Neural cell (in vitro differentiated cells): Measurements from ENCODE around the gene DUSP7. TPM values are rescaled to one million over a fixed set of nuclear protein-coding genes. Genes with fewer than 3 reads are reported as not detected.
A peak's percentile ranks its signal among the peaks of the same experiment; 100 is the strongest.

Source experiments
- H2AFZ ChIP-seq: fragments of 200-600, 300-800 bp; sonication (generic), shearing (Covaris generic); 2 replicates; pipeline ENCODE4 v1.6.0; 2014; ENCODE audit warnings: low read depth, mild to moderate bottlenecking, antibody characterized with exemption, low read length, moderate library complexity
- H3F3A ChIP-seq: fragments of 200-600 bp; shearing (Covaris generic); 2 replicates; pipeline ENCODE4 v1.6.1; 2016; ENCODE audit warnings: mild to moderate bottlenecking, moderate library complexity, mixed read lengths, antibody characterized with exemption, low read length; ENCODE audit not compliant: insufficient read depth, poor library complexity, severe bottlenecking
- H3K27ac ChIP-seq: fragments of 200-600, 300-800 bp; sonication (generic), shearing (Covaris generic); 2 replicates; pipeline ENCODE4 v1.5.1; 2014; ENCODE audit warnings: mild to moderate bottlenecking, low read length, moderate library complexity
- H3K27me3 ChIP-seq: fragments of 300-800, 200-600 bp; sonication (generic), shearing (Covaris generic); 2 replicates; pipeline ENCODE4 v1.6.0; 2014; ENCODE audit warnings: mild to moderate bottlenecking, low read depth, low read length, moderate library complexity; ENCODE audit not compliant: insufficient read depth
- H3K36me3 ChIP-seq: fragments of 300-800, 200-600 bp; sonication (generic), shearing (Covaris generic); 2 replicates; pipeline ENCODE4 v1.5.1; 2014; ENCODE audit warnings: mild to moderate bottlenecking, antibody characterized with exemption, low read length, moderate library complexity; ENCODE audit not compliant: insufficient read depth
- H3K4me2 ChIP-seq: fragments of 300-800, 200-600 bp; sonication (generic), shearing (Covaris generic); 2 replicates; pipeline ENCODE4 v1.6.0; 2014; ENCODE audit warnings: mild to moderate bottlenecking, low read length
- H3K4me3 ChIP-seq: fragments of 300-800, 200-600 bp; sonication (generic), shearing (Covaris generic); 2 replicates; pipeline ENCODE4 v1.5.1; 2014; ENCODE audit warnings: mild to moderate bottlenecking, low read length, moderate library complexity
- H3K79me2 ChIP-seq: fragments of 200-600 bp; shearing (Covaris generic); replicated peaks from 2 replicates; pipeline ENCODE4 v1.6.0; 2014; ENCODE audit warnings: mild to moderate bottlenecking, low read length, moderate library complexity; ENCODE audit not compliant: insufficient read depth
- H3K9ac ChIP-seq: fragments of 300-800, 200-600 bp; sonication (generic), shearing (Covaris generic); 2 replicates; pipeline ENCODE4 v1.6.1; 2016; ENCODE audit warnings: mild to moderate bottlenecking, low read length, mixed read lengths
- H3K9me2 ChIP-seq: fragments of 200-600 bp; shearing (Covaris generic); 2 replicates; pipeline ENCODE4 v1.6.1; 2016; ENCODE audit warnings: mild to moderate bottlenecking, low read length, mixed read lengths; ENCODE audit not compliant: insufficient read depth
- H3K9me3 ChIP-seq: fragments of 200-600, 300-800 bp; sonication (generic), shearing (Covaris generic); 2 replicates; pipeline ENCODE4 v1.6.1; 2016; ENCODE audit warnings: mild to moderate bottlenecking, mixed run types, low read length, moderate library complexity, mixed read lengths
- H4K20me1 ChIP-seq: fragments of 200-600 bp; shearing (Covaris generic); 2 replicates; pipeline ENCODE4 v1.6.1; 2016; ENCODE audit warnings: mild to moderate bottlenecking, mixed run types; ENCODE audit not compliant: insufficient read depth
- CTCF ChIP-seq: fragments of 450-650 bp; IDR thresholded peaks from 2 replicates; pipeline ENCODE4 v1.5.1; 2014; ENCODE audit warnings: antibody characterized with exemption, mild to moderate bottlenecking, moderate library complexity; ENCODE audit not compliant: poor library complexity, severe bottlenecking
- EP300 ChIP-seq: fragments of 450-650 bp; conservative IDR thresholded peaks from 2 replicates; pipeline ENCODE4 v1.6.1; 2014; ENCODE audit warnings: antibody characterized with exemption, mild to moderate bottlenecking, moderate library complexity; ENCODE audit not compliant: poor library complexity, severe bottlenecking
- EZH2 ChIP-seq: fragments of 200-600, 300-800 bp; shearing (Covaris generic), sonication (generic); IDR thresholded peaks from 2 replicates; pipeline ENCODE4 v1.6.1; 2014; ENCODE audit warnings: antibody characterized with exemption, low read length, borderline replicate concordance, mild to moderate bottlenecking; ENCODE audit not compliant: insufficient read depth, poor library complexity, severe bottlenecking
- MXI1 ChIP-seq: fragments of 450-650 bp; conservative IDR thresholded peaks from 2 replicates; pipeline ENCODE4 v1.6.1; 2014; ENCODE audit warnings: antibody characterized with exemption, mild to moderate bottlenecking; ENCODE audit not compliant: poor library complexity, severe bottlenecking
- POLR2AphosphoS5 ChIP-seq: IDR thresholded peaks from 2 replicates; pipeline ENCODE4 v1.6.1; 2012
- RAD21 ChIP-seq: fragments of 450-650 bp; conservative IDR thresholded peaks from 2 replicates; pipeline ENCODE4 v1.6.1; 2014; ENCODE audit warnings: antibody characterized with exemption, mild to moderate bottlenecking, moderate library complexity
- REST ChIP-seq: IDR thresholded peaks from 2 replicates; pipeline ENCODE4 v1.6.1; 2012; ENCODE audit warnings: borderline replicate concordance
- SMC3 ChIP-seq: fragments of 450-650 bp; conservative IDR thresholded peaks from 2 replicates; pipeline ENCODE4 v1.6.1; 2014; ENCODE audit warnings: antibody characterized with exemption, mild to moderate bottlenecking, moderate library complexity; ENCODE audit not compliant: poor library complexity
- polyA plus RNA-seq: library from polyadenylated mRNA; depleted of rRNA; stranded (reverse); fragments of >200 nt; gene quantifications from 2 replicates; pipeline ENCODE4 v1.2.3, GENCODE V29; 2014

The DUSP7 gene
- polyA plus RNA-seq, 1 donor from 2014 or later, result 8.5 TPM

- H3K9ac ChIP-seq, result peak overlapping the region; percentile 76
- TF ChIP-seq EP300 (no peak), POLR2AphosphoS5 (peak; percentile 23), RAD21 (peak; percentile 46), MXI1 (peak; percentile 77), EZH2 (no peak), CTCF (no peak), SMC3 (peak; percentile 18), REST (no peak)
- no peaks in the 10 kb centered on the region for H3K27me3 ChIP-seq
- H3K27ac ChIP-seq, result peak overlapping the region; percentile 45
- no peak overlapping the region for H2AFZ ChIP-seq
- H3K4me2 ChIP-seq, result peak overlapping the region; percentile 82
- peaks cover 9% of the 10 kb centered on the region for H3K79me2 ChIP-seq
- no peaks in the 10 kb centered on the region for H3K9me3 ChIP-seq
- H4K20me1 ChIP-seq, result no peaks in the 10 kb centered on the region
- peak overlapping the region; percentile 90 for H3K4me3 ChIP-seq
- H3K36me3 ChIP-seq, result no peaks in the 10 kb centered on the region
- no peaks in the 10 kb centered on the region for H3F3A ChIP-seq
- no peaks in the 10 kb centered on the region for H3K9me2 ChIP-seq
Observed at GRCh38 chr3:52055537-52056351, 627 bp downstream of the DUSP7 start.

GRCh38 chr3:52054661-52055511 is 1.5 kb downstream of the DUSP7 start:
- no peaks in the 10 kb centered on the region for H3K27me3 ChIP-seq
- H3K79me2 ChIP-seq, result peaks cover 9% of the 10 kb centered on the region
- H2AFZ ChIP-seq, result no peak overlapping the region
- no peaks in the 10 kb centered on the region for H4K20me1 ChIP-seq
- H3F3A ChIP-seq, result no peaks in the 10 kb centered on the region
- peak overlapping the region; percentile 24 for H3K27ac ChIP-seq
- peak overlapping the region; percentile 82 for H3K4me2 ChIP-seq
- H3K9me2 ChIP-seq, result no peaks in the 10 kb centered on the region
- TF ChIP-seq POLR2AphosphoS5 (no peak), EP300 (no peak), CTCF (peak; percentile 55), RAD21 (peak; percentile 17), REST (no peak)
- H3K9me3 ChIP-seq, result no peaks in the 10 kb centered on the region
- no peaks in the 10 kb centered on the region for H3K36me3 ChIP-seq
- H3K4me3 ChIP-seq, result peak overlapping the region; percentile 90
- H3K9ac ChIP-seq, result peak overlapping the region; percentile 76
